Cardiac muscle cell (in vitro differentiated cells and primary cell): ENCODE data around the gene HYAL2. TPM values are rescaled to one million over a fixed set of nuclear protein-coding genes. Genes with fewer than 3 reads are reported as not detected.

ENCODE experiments used
- DNase-seq, 2 donors: peaks; one replicate each; pipeline versions ENCODE4 v3.0.0 to v3.0.0-alpha.2; 2010 to 2017; ENCODE audit warnings: low read depth in 1 of 2, low spot score in 1 of 2
- H3K27ac ChIP-seq: fragments of 200-600 bp; sonication (generic); 2 replicates; pipeline ENCODE4 v1.5.1; 2016
- H3K27me3 ChIP-seq: fragments of 200-600 bp; sonication (generic); 2 replicates; pipeline ENCODE4 v1.6.0; 2016; ENCODE audit warnings: control low read depth
- H3K36me3 ChIP-seq: fragments of 200-600 bp; sonication (generic); 2 replicates; pipeline ENCODE4 v1.5.1; 2016; ENCODE audit warnings: control low read depth
- H3K4me1 ChIP-seq: fragments of 200-600 bp; sonication (generic); 2 replicates; pipeline ENCODE4 v1.8.1; 2017; ENCODE audit warnings: low read depth, mild to moderate bottlenecking, mixed run types
- H3K4me3 ChIP-seq: fragments of 200-600 bp; sonication (generic); 2 replicates; pipeline ENCODE4 v1.5.1; 2016; ENCODE audit warnings: mild to moderate bottlenecking
- H3K9me3 ChIP-seq: fragments of 200-600 bp; sonication (generic); 2 replicates; pipeline ENCODE4 v1.5.1; 2017; ENCODE audit warnings: low read depth, mild to moderate bottlenecking, control low read depth
- polyA plus RNA-seq: library from polyadenylated mRNA; unstranded; fragments of >200 nt; fragmentation: Nextera tagmentation; extraction: Ambion mirVana; gene quantifications from 2 replicates; pipeline ENCODE4 v1.2.1, GENCODE V29; 2016
- total RNA-seq: library from RNA; depleted of rRNA; stranded (reverse); fragments of >200 nt; gene quantifications from 2 replicates; pipeline ENCODE4 v1.2.3, GENCODE V29; 2016
- TF ChIP-seq, protein P1 (sequence below): IDR thresholded peaks from 2 replicates; pipeline ENCODE4 v1.5.1; 2012; ENCODE audit warnings: low read depth, mild to moderate bottlenecking, low read length

HYAL2 gene
- total and polyA plus RNA-seq, 2 experiments from 2014 or later, result 88.3 to 124 TPM

DNA sequence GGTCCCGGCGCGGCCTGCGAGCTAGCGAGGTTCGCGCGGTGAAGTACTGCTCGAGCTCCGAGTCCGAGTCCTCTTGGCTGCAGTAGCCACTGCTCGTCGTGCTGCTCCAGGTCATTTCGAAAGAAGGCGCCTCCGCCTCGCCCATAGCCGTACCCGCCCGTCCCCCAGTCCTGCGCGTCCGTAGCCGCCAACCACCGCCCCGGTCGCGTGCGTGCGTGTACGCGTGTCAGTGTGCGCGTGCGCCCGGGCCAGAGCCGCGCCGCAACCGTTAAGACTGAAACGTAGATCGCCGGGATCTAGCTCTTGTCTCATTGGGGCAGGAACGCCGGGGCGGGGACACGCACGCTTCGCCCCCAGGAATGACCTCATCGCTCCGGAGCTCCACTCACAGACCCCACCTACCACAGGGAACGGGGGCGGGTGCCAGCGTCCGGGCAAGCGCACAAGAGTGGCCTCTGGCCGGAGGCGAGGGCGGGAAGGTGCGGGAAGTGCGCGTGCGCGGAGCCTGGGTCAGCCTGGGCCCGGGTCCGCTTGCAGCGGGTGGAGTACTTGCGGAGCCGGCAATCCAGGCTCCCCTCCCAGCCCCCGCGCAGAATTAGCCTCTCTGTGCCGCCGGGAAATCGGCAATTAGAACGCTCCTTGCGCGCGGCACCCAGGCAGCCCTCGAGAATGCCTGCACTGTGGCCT lies 14.8 kb upstream of the HYAL2 start:
- H3K9me3 ChIP-seq, result no peaks in the 10 kb centered on the region
- peaks cover 31% of the 10 kb centered on the region for H3K27me3 ChIP-seq
- TF ChIP-seq, protein P1, sequence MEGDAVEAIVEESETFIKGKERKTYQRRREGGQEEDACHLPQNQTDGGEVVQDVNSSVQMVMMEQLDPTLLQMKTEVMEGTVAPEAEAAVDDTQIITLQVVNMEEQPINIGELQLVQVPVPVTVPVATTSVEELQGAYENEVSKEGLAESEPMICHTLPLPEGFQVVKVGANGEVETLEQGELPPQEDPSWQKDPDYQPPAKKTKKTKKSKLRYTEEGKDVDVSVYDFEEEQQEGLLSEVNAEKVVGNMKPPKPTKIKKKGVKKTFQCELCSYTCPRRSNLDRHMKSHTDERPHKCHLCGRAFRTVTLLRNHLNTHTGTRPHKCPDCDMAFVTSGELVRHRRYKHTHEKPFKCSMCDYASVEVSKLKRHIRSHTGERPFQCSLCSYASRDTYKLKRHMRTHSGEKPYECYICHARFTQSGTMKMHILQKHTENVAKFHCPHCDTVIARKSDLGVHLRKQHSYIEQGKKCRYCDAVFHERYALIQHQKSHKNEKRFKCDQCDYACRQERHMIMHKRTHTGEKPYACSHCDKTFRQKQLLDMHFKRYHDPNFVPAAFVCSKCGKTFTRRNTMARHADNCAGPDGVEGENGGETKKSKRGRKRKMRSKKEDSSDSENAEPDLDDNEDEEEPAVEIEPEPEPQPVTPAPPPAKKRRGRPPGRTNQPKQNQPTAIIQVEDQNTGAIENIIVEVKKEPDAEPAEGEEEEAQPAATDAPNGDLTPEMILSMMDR, result no peak
- peak; percentile 100 for DNase-seq
- peak overlapping the region; percentile 59 for H3K4me3 ChIP-seq
- H3K27ac ChIP-seq, result peak overlapping the region; percentile 87
- peaks cover 11% of the 10 kb centered on the region for H3K4me1 ChIP-seq
- no peaks in the 10 kb centered on the region for H3K36me3 ChIP-seq

DNA sequence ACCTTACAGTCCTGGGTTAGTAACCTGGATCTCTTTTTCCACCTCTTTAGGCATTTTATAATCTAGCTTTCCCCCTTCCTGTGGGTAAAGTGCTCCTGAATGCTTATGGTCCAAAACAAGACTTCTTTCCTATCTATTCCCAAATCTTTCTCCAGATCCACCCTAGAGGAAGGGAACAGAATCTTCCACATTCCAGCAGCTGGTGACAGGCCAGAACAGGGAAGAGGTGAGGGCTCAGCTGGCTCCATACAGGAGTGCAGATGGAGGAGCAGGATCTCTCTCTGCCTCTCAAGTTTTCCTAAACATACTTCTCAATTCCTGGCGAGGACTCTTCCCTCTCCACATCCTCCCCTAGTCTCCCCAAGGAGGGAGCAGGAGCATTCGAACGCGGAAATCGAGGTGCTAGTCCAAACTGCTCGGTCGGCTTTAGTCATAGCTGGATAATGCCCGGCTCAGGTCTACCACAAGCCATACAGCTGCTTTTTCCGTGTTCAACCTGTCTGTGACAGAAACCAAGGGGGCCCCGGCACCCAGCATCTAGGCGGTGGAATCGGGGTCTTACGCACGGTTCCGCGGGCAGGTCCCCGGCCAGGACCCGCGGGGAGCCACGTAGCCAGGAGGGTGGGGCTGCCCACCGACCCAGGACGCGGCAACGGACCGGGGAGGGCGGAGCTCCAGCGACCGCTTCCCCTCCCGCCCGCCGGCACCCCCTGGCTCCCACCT lies 14.1 kb upstream of the HYAL2 start:
- Histone ChIP-seq H3K9me3 (no peaks in the 10 kb centered on the region), H3K4me3 (peak overlapping the region; percentile 59), H3K36me3 (peaks cover 6% of the 10 kb centered on the region), H3K27me3 (peaks cover 24% of the 10 kb centered on the region), H3K4me1 (peaks cover 11% of the 10 kb centered on the region), H3K27ac (peak overlapping the region; percentile 87)
- TF ChIP-seq, protein P1, result no peak
- DNase-seq, result no peak

DNA sequence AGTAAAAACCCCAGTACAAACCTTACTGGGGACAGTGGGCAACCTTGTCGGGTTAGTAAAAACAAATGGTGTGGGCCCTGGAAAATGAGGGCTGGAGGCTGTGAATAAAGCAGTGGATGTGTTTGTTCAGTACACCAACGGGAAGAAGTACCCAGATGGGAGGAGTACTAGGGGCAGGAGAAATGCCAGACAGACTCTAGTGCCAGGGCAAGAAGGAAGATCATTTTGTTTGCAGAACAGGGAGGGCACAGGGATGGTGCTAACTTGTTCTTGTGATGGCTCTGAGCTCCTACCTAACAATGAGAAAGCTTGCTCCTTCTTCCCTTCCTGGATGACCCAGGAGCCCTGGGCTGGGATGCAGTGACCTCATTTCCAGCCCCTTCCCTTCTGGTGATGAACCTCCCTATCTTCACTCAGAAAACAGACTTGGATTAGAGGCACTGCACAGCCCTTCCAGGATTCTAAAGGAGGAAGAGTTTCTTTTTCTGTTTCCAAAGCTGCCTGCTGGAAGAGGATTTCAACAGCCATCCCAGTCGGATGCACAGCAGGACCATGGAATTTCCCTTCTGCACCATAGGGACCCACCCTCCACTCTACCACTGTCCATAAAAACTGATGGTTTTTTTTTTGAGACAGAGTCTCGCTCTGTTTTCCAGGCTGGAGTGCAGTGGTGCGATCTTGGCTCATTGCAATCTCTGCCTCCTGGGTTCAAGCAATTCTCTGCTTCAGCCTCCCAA lies 12.0 kb upstream of the HYAL2 start:
- TF ChIP-seq, protein P1, result no peak
- Histone ChIP-seq H3K9me3 (no peaks in the 10 kb centered on the region), H3K4me3 (no peak overlapping the region), H3K4me1 (peaks cover 11% of the 10 kb centered on the region), H3K36me3 (peaks cover 27% of the 10 kb centered on the region), H3K27ac (peak overlapping the region; percentile 9), H3K27me3 (peaks cover 3% of the 10 kb centered on the region)
- no peak for DNase-seq

DNA sequence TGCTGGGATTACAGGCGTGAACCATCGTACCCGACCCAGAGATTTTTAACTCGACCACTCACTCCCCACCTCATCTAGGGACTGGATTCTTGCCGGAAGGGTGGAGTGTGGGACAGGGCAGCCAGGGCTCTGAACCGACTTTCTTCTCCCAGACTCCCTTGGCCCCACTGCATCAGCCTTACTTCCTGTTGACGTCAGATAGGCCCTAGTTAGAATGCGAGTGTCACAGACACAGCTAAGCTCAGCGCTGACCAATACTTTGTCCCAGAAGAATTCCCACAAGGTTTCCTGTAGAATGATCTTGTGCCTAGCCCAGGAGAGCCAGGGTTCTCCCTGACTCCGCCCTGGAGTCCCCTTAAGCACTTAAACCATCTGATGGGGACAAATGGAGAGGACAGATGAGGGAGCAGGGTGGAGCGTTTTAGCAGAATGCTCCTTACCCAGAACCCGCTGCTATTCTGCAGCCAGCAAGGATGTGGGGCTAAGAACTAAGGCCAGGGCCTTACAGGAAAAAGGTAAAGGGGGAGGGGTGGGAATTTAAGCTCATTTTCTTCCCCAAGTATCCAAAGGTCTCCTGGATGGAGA lies 11.3 kb upstream of the HYAL2 start:
- peak overlapping the region; percentile 9 for H3K27ac ChIP-seq

More for the DNA sequence above, 11.3 kb upstream of the HYAL2 start:
- H3K4me3 ChIP-seq, result no peak overlapping the region
- peak in 1 of 2 donors; percentile 89 for DNase-seq
- H3K27me3 ChIP-seq, result no peaks in the 10 kb centered on the region
- TF ChIP-seq, protein P1, result no peak
- peaks cover 31% of the 10 kb centered on the region for H3K36me3 ChIP-seq
- no peaks in the 10 kb centered on the region for H3K9me3 ChIP-seq
- H3K4me1 ChIP-seq, result peaks cover 11% of the 10 kb centered on the region
